Measurements from ENCODE around the gene CDH1. TPM values are rescaled to one million over a fixed set of nuclear protein-coding genes. Genes with fewer than 3 reads are reported as not detected.
A peak's percentile ranks its signal among the peaks of the same experiment; 100 is the strongest.

Gene CDH1
- total RNA-seq, 6 donors from 2014 or later: 99.5 to 174 (median 132) TPM

DNA sequence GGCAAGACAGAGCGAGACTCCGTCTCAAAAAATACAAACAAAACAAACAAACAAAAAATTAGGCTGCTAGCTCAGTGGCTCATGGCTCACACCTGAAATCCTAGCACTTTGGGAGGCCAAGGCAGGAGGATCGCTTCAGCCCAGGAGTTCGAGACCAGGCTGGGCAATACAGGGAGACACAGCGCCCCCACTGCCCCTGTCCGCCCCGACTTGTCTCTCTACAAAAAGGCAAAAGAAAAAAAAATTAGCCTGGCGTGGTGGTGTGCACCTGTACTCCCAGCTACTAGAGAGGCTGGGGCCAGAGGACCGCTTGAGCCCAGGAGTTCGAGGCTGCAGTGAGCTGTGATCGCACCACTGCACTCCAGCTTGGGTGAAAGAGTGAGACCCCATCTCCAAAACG, 531 bp upstream of the CDH1 start:
- no peaks in the 10 kb centered on the region for H3K36me3 ChIP-seq
- DNase-seq: no peak
- H3K27ac ChIP-seq: no peak overlapping the region

DNA sequence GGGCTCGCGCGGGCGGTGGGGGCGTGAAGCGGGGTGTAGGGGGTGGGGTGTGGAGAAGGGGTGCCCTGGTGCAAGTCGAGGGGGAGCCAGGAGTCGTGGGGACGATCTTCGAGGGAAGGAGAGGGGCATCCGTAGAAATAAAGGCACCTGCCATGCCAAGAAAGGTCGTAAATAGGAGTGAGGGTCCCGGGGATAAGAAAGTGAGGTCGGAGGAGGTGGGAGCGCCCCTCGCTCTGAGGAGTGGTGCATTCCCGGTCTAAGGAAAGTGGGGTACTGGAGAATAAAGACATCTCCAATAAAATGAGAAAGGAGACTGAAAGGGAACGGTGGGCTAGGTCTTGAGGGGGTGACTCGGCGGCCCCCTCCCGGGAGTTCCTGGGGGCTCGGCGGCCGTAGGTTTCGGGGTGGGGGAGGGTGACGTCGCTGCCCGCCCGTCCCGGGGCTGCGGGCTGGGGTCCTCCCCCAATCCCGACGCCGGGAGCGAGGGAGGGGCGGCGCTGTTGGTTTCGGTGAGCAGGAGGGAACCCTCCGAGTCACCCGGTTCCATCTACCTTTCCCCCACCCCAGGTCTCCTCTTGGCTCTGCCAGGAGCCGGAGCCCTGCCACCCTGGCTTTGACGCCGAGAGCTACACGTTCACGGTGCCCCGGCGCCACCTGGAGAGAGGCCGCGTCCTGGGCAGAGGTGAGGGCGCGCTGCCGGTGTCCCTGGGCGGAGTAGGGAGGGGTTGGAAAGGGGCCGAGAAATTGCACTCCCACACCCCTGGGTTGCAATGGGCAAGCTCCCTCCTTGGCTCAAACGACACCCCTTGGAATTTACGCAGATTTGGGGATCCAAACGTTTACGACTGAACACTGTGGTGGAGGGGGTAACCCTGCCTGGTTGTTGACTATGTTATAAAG, 888 bp downstream of the CDH1 start:
- peaks cover 0 to 20% (median 9%) of the 10 kb centered on the region in 4 donors for H3K27me3 ChIP-seq
- H3K27ac ChIP-seq: peak overlapping the region; percentile 72 to 87 (median 84)
- H3K9me3 ChIP-seq: no peaks in the 10 kb centered on the region
- peaks cover 10 to 50% (median 30%) of the 10 kb centered on the region in 4 donors for H3K4me1 ChIP-seq
- 12 to 13% methylated on average over 46 to 57 of the region's 58 CpGs for WGBS, 2 donors
- peak in 1 of 4 donors; percentile 61 for TF ChIP-seq POLR2A (IDR thresholded peaks at IDR 0.05)
- TF ChIP-seq, protein P1, sequence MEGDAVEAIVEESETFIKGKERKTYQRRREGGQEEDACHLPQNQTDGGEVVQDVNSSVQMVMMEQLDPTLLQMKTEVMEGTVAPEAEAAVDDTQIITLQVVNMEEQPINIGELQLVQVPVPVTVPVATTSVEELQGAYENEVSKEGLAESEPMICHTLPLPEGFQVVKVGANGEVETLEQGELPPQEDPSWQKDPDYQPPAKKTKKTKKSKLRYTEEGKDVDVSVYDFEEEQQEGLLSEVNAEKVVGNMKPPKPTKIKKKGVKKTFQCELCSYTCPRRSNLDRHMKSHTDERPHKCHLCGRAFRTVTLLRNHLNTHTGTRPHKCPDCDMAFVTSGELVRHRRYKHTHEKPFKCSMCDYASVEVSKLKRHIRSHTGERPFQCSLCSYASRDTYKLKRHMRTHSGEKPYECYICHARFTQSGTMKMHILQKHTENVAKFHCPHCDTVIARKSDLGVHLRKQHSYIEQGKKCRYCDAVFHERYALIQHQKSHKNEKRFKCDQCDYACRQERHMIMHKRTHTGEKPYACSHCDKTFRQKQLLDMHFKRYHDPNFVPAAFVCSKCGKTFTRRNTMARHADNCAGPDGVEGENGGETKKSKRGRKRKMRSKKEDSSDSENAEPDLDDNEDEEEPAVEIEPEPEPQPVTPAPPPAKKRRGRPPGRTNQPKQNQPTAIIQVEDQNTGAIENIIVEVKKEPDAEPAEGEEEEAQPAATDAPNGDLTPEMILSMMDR (IDR thresholded peaks at IDR 0.05): peak in 1 of 6 experiments; percentile 16
- no peak for TF ChIP-seq EP300 (IDR thresholded peaks at IDR 0.05)
- H3K36me3 ChIP-seq: no peaks in the 10 kb centered on the region
- peak overlapping the region; percentile 15 to 63 (median 54) for H3K4me3 ChIP-seq
- ATAC-seq (ENCODE audit: low FRiP score in 2 of 2) (peak; percentile 50 to 69), DNase-seq (peak; percentile 82 to 87)

More for the DNA sequence above, 531 bp upstream of the CDH1 start:
- H3K4me3 ChIP-seq: peak overlapping the region in 3 of 4 donors; percentile 54 to 63 (median 54)
- no peaks in the 10 kb centered on the region for H3K9me3 ChIP-seq
- peaks cover 0 to 20% (median 9%) of the 10 kb centered on the region in 4 donors for H3K27me3 ChIP-seq
- ATAC-seq (ENCODE audit: low FRiP score in 2 of 2): no peak
- H3K4me1 ChIP-seq: peaks cover 8 to 44% (median 23%) of the 10 kb centered on the region in 4 donors
- 80 to 89% methylated on average over 12 of the region's 12 CpGs for WGBS, 2 donors
- TF ChIP-seq EP300 (IDR thresholded peaks at IDR 0.05) (no peak), POLR2A (IDR thresholded peaks at IDR 0.05) (no peak), POLR2AphosphoS5 (IDR thresholded peaks at IDR 0.05) (no peak)
- TF ChIP-seq, protein P1 (IDR thresholded peaks at IDR 0.05): no peak

DNA sequence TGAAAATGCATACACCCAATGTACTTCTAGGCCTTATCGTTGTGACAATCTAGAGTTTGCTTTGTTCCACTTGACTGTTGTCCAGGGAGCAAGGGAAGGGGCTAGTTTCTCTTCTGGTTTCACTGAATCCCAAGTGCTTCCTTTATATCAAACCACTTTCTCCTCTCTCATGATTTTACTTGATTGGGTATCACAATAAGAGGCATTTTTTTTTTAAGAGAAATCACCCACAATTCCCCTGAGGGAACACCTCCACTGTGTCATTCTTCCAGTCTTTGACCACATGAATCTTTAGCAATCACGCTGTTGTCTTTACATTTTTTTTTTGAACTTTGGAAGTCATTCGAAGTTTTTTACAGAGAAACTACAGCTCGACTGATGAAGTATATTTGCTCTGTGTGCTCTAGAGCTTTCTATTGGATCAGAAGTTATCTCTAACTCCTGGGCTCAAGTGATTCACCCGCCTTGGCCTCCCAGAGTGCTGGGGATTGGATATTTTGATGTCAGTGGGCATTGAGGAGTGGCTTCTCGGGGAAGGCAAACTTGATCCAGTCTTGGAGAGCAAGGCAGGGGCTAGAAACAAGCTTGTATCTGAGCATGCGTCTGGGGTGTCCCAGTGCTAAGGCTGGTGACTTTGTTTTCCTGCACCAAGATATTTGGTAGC, 3.0 kb downstream of the CDH1 start:
- no peak for TF ChIP-seq POLR2A (IDR thresholded peaks at IDR 0.05)
- TF ChIP-seq, protein P1 (IDR thresholded peaks at IDR 0.05): no peak
- TF ChIP-seq POLR2AphosphoS5 (IDR thresholded peaks at IDR 0.05): no peak
- no peak for TF ChIP-seq EP300 (IDR thresholded peaks at IDR 0.05)
- Histone ChIP-seq H3K4me3 (no peak overlapping the region), H3K36me3 (no peaks in the 10 kb centered on the region), H3K4me1 (peaks cover 10 to 60% (median 35%) of the 10 kb centered on the region in 4 donors), H3K9me3 (no peaks in the 10 kb centered on the region), H3K27me3 (peaks cover 0 to 20% (median 9%) of the 10 kb centered on the region in 4 donors), H3K27ac (peak overlapping the region in 3 of 4 donors; percentile 23 to 75 (median 40))
- WGBS, 2 donors: 56 to 58% methylated on average over 7 of the region's 7 CpGs
- ATAC-seq (ENCODE audit: low FRiP score in 2 of 2) (no peak), DNase-seq (no peak)

DNA sequence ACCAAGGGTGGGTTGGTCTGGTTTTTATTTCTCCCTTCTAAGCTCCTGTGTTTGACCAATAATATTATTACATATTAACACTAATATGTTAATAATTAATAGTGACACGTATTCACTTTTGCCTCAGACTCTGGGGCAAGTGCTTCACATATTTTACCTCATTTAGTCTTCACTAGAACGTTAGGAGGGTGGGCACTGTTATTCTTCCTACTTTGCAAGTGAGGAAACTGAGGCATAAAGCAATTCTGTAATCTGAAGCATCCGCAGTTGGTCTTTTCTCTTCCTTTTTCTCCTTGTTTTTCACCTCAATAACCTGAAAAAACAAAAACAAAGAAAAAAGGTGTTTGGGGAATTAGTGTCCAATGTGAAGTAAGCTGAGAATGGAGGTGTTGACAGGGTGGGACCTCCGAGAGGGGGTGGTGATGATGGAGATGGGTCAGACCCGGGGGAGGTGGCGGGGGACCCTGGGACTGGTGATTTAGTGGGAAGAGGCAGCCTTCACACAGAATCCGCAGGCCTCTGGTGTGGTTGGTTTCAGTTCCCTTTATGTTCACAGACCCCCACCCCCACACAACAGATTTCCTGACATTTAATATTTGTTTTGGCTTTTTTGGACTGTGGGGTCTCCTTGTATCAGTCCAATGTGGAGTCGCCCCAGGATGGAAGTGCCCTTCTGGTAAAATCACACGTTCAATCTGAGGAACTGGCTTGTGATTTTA, 3.7 kb downstream of the CDH1 start:
- no peak for DNase-seq
- peaks cover 0 to 20% (median 9%) of the 10 kb centered on the region in 4 donors for H3K27me3 ChIP-seq
- H3K4me3 ChIP-seq: no peak overlapping the region
- peak overlapping the region in 3 of 4 donors; percentile 23 to 79 (median 75) for H3K27ac ChIP-seq
- peaks cover 10 to 63% (median 37%) of the 10 kb centered on the region in 4 donors for H3K4me1 ChIP-seq
- ATAC-seq (ENCODE audit: low FRiP score in 2 of 2): no peak
- 55 to 56% methylated on average over 8 to 9 of the region's 9 CpGs for WGBS, 2 donors
- H3K36me3 ChIP-seq: no peaks in the 10 kb centered on the region
- TF ChIP-seq EP300 (IDR thresholded peaks at IDR 0.05): no peak
- TF ChIP-seq POLR2A (IDR thresholded peaks at IDR 0.05): no peak
- TF ChIP-seq POLR2AphosphoS5 (IDR thresholded peaks at IDR 0.05): no peak
- no peaks in the 10 kb centered on the region for H3K9me3 ChIP-seq
